H9 (cell line): Measurements from ENCODE around the gene MAP1B. TPM values are rescaled to one million over a fixed set of nuclear protein-coding genes. Genes with fewer than 3 reads are reported as not detected.

ENCODE experiments used
- DNase-seq: peaks from one replicate; pipeline ENCODE4 v3.0.0-alpha.2; 2017
- H2AFZ ChIP-seq: one replicate; pipeline ENCODE4 v1.6.1; 2013; ENCODE audit warnings: mild to moderate bottlenecking, low read length, control low read depth, moderate library complexity
- H2AK5ac ChIP-seq: 2 replicates; pipeline ENCODE4 v1.6.1; 2013; ENCODE audit warnings: low read length, control low read depth, mixed read lengths; ENCODE audit not compliant: insufficient read length
- H2BK120ac ChIP-seq: one replicate; pipeline ENCODE4 v1.6.1; 2013; ENCODE audit warnings: low read depth, mild to moderate bottlenecking, low read length, control low read depth, inconsistent platforms; ENCODE audit not compliant: poor library complexity, severe bottlenecking
- H2BK12ac ChIP-seq: 2 replicates; pipeline ENCODE4 v1.6.1; 2013; ENCODE audit warnings: low read length, control low read depth, mixed read lengths, low read depth; ENCODE audit not compliant: insufficient read length
- H2BK15ac ChIP-seq: 2 replicates; pipeline ENCODE4 v1.6.1; 2013; ENCODE audit warnings: low read depth, low read length, control low read depth
- H2BK20ac ChIP-seq: one replicate; pipeline ENCODE4 v1.6.1; 2013; ENCODE audit warnings: low read depth, mild to moderate bottlenecking, low read length, control low read depth, inconsistent platforms; ENCODE audit not compliant: poor library complexity, severe bottlenecking
- H2BK5ac ChIP-seq: 2 replicates; pipeline ENCODE4 v1.6.1; 2013; ENCODE audit warnings: low read length, control low read depth, mixed read lengths; ENCODE audit not compliant: insufficient read length
- H3K14ac ChIP-seq: 2 replicates; pipeline ENCODE4 v1.6.1; 2013; ENCODE audit warnings: low read length, control low read depth; ENCODE audit not compliant: insufficient read depth
- H3K18ac ChIP-seq: 2 replicates; pipeline ENCODE4 v1.6.1; 2013; ENCODE audit warnings: low read depth, mild to moderate bottlenecking, mixed read lengths, low read length, control low read depth; ENCODE audit not compliant: insufficient read length
- H3K23ac ChIP-seq: 2 replicates; pipeline ENCODE4 v1.6.1; 2013; ENCODE audit warnings: low read length, control low read depth, mixed read lengths, low read depth; ENCODE audit not compliant: insufficient read length
- H3K23me2 ChIP-seq: 2 replicates; pipeline ENCODE4 v1.6.1; 2013; ENCODE audit warnings: low read depth, mild to moderate bottlenecking, mixed read lengths, low read length, control low read depth; ENCODE audit not compliant: insufficient read length, poor library complexity, severe bottlenecking
- H3K27ac ChIP-seq: 2 replicates; pipeline ENCODE4 v1.5.1; 2013; ENCODE audit warnings: low read length, control low read depth, mixed read lengths, low read depth; ENCODE audit not compliant: insufficient read length
- H3K27me3 ChIP-seq: 2 replicates; pipeline ENCODE4 v1.6.1; 2013; ENCODE audit warnings: low read length, control low read depth, inconsistent platforms; ENCODE audit not compliant: insufficient read depth
- H3K4ac ChIP-seq: 2 replicates; pipeline ENCODE4 v1.6.1; 2013; ENCODE audit warnings: low read depth, mild to moderate bottlenecking, control low read depth, inconsistent platforms, low read length, moderate library complexity
- H3K4me1 ChIP-seq: 2 replicates; pipeline ENCODE4 v1.6.1; 2013; ENCODE audit warnings: low read length, control low read depth, inconsistent platforms; ENCODE audit not compliant: insufficient read depth
- H3K4me2 ChIP-seq: 2 replicates; pipeline ENCODE4 v1.6.1; 2013; ENCODE audit warnings: low read length, control low read depth, mixed read lengths; ENCODE audit not compliant: insufficient read length, insufficient read depth
- H3K56ac ChIP-seq: 2 replicates; pipeline ENCODE4 v1.6.1; 2013; ENCODE audit warnings: low read depth, mild to moderate bottlenecking, mixed read lengths, low read length, control low read depth; ENCODE audit not compliant: insufficient read length
- H3K79me1 ChIP-seq: 2 replicates; pipeline ENCODE4 v1.6.1; 2013; ENCODE audit warnings: low read depth, mild to moderate bottlenecking, moderate library complexity, low read length, control low read depth, inconsistent platforms; ENCODE audit not compliant: insufficient read depth, poor library complexity, severe bottlenecking
- H3K79me2 ChIP-seq: 2 replicates; pipeline ENCODE4 v1.6.1; 2013; ENCODE audit warnings: low read length, control low read depth, inconsistent platforms; ENCODE audit not compliant: insufficient read depth
- H3K9ac ChIP-seq: 2 replicates; pipeline ENCODE4 v1.6.1; 2013; ENCODE audit warnings: low read length, control low read depth, mixed read lengths; ENCODE audit not compliant: insufficient read length; ENCODE audit errors: extremely low read depth
- H3K9me3 ChIP-seq: one replicate; pipeline ENCODE4 v1.6.1; 2013; ENCODE audit warnings: low read depth, low read length, inconsistent platforms; ENCODE audit not compliant: control insufficient read depth
- H3T11ph ChIP-seq: one replicate; pipeline ENCODE4 v1.6.1; 2013; ENCODE audit warnings: mild to moderate bottlenecking, low read length, control low read depth, inconsistent platforms
- H4K20me1 ChIP-seq: one replicate; pipeline ENCODE4 v1.6.1; 2013; ENCODE audit not compliant: control insufficient read depth, insufficient read length, insufficient read depth
- H4K5ac ChIP-seq: 2 replicates; pipeline ENCODE4 v1.6.1; 2013; ENCODE audit warnings: low read depth, mild to moderate bottlenecking, mixed read lengths, low read length, control low read depth; ENCODE audit not compliant: insufficient read length
- H4K8ac ChIP-seq: replicated peaks from 2 replicates; pipeline ENCODE4 v1.6.1; 2013; ENCODE audit warnings: low read length, control low read depth, mixed read lengths, low read depth; ENCODE audit not compliant: insufficient read length
- H4K91ac ChIP-seq: 2 replicates; pipeline ENCODE4 v1.6.1; 2013; ENCODE audit warnings: low read depth, mild to moderate bottlenecking, moderate library complexity, mixed read lengths, low read length, control low read depth; ENCODE audit not compliant: insufficient read length
- H3K27ac Mint-ChIP-seq, 3 experiments: 2 replicates in 2 of 3; 3 replicates in 1 of 3; pipeline ENCODE4 v1.8.0; 2020 to 2021; ENCODE audit warnings: mixed read lengths in 3 of 3, mild to moderate bottlenecking in 1 of 3, moderate library complexity in 1 of 3
- H3K27me3 Mint-ChIP-seq: 2 replicates; pipeline ENCODE4 v1.8.0; 2021; ENCODE audit warnings: low read depth, mild to moderate bottlenecking, moderate library complexity, mixed read lengths
- H3K36me3 Mint-ChIP-seq, 3 experiments: 2 replicates in 2 of 3; 3 replicates in 1 of 3; pipeline ENCODE4 v1.8.0; 2020 to 2021; ENCODE audit warnings: low read depth in 3 of 3, mixed read lengths in 3 of 3; ENCODE audit not compliant: insufficient read depth in 1 of 3
- H3K4me1 Mint-ChIP-seq, 2 experiments: 2 replicates each; pipeline ENCODE4 v1.8.0; 2020; ENCODE audit warnings: mixed read lengths in 2 of 2
- H3K4me3 Mint-ChIP-seq, 2 experiments: 2 replicates in 1 of 2; 3 replicates in 1 of 2; pipeline ENCODE4 v1.8.0; 2020 to 2021; ENCODE audit warnings: mild to moderate bottlenecking in 2 of 2, mixed read lengths in 2 of 2, moderate library complexity in 1 of 2
- H3K9me3 Mint-ChIP-seq, 2 experiments: 2 replicates in 1 of 2; 3 replicates in 1 of 2; pipeline ENCODE4 v1.8.0; 2020; ENCODE audit warnings: mild to moderate bottlenecking in 2 of 2, mixed read lengths in 2 of 2, moderate library complexity in 1 of 2
- CTCF ChIP-seq: fragments of 200-600 bp; sonication (generic); conservative IDR thresholded peaks from 3 replicates; pipeline ENCODE4 v1.8.0; 2021; ENCODE audit warnings: antibody characterized with exemption, mild to moderate bottlenecking
- WGBS: extraction: QIAGEN DNeasy Blood & Tissue Kit; methylation state at CpG from one replicate; pipeline ENCODE4 v1.1.7; 2013; ENCODE audit warnings: missing lambda C conversion rate, low lambda C conversion rate, mixed read lengths; ENCODE audit not compliant: insufficient read length; ENCODE audit errors: extremely low coverage; 5-methylcytosine and 5-hydroxymethylcytosine counted together
- total RNA-seq: library from RNA; stranded (reverse); gene quantifications from 2 replicates; pipeline ENCODE4 v1.2.1, GENCODE V29; 2021

MAP1B gene
- total RNA-seq, 1 experiment from 2014 or later, result 67.5 TPM

GRCh38 chr5:72182686-72183085, 75.4 kb downstream of the MAP1B start:
- Mint-ChIP-seq H3K27ac (peak overlapping the region in 2 of 3 experiments; percentile 56 to 88; a peak in 5 of 7 replicates), H3K4me3 (no peak overlapping the region), H3K4me1 (peaks cover 37 to 50% of the 10 kb centered on the region in 2 experiments), H3K36me3 (peaks cover 24 to 45% (median 42%) of the 10 kb centered on the region in 3 experiments; a peak in 6 of 7 replicates), H3K9me3 (no peaks in the 10 kb centered on the region), H3K27me3 (no peaks in the 10 kb centered on the region)
- no peak overlapping the region for H2AK5ac ChIP-seq
- H3T11ph ChIP-seq, result no peak overlapping the region
- H4K8ac ChIP-seq, result no peak overlapping the region
- H3K18ac ChIP-seq, result no peak overlapping the region
- DNase-seq, result no peak
- H4K91ac ChIP-seq, result no peak overlapping the region
- peak overlapping the region; percentile 4; the same call in 1 of the 2 replicates for H3K14ac ChIP-seq
- no peak overlapping the region for H3K4me2 ChIP-seq
- H3K23me2 ChIP-seq, result no peaks in the 10 kb centered on the region
- no peak overlapping the region for H2BK120ac ChIP-seq
- H3K27ac ChIP-seq, result no peak overlapping the region
- H2BK12ac ChIP-seq, result no peak overlapping the region
- H3K79me1 ChIP-seq, result no peaks in the 10 kb centered on the region
- WGBS, result no CpG with 5 or more reads among the region's 7 CpGs
- H3K9ac ChIP-seq, result no peak overlapping the region
- no peaks in the 10 kb centered on the region for H3K27me3 ChIP-seq
- H3K56ac ChIP-seq, result no peak overlapping the region
- no peaks in the 10 kb centered on the region; the same call in 1 of the 2 replicates for H3K79me2 ChIP-seq
- no peak overlapping the region for H2BK15ac ChIP-seq
- H4K20me1 ChIP-seq, result no peaks in the 10 kb centered on the region
- no peak overlapping the region for H3K4ac ChIP-seq
- no peak overlapping the region for H2BK20ac ChIP-seq
- H4K5ac ChIP-seq, result no peak overlapping the region
- no peaks in the 10 kb centered on the region for H3K9me3 ChIP-seq
- H3K4me1 ChIP-seq, result peaks cover 6% of the 10 kb centered on the region; the same call in 1 of the 2 replicates
- no peak overlapping the region for H3K23ac ChIP-seq
- TF ChIP-seq CTCF, result no peak
- H2AFZ ChIP-seq, result no peak overlapping the region
- H2BK5ac ChIP-seq, result no peak overlapping the region
